HG03139 (cell line): ENCODE measurements around the gene MORN1.
"Not testable (repeated sequence)": the region's sequence is repeated elsewhere in the genome, so short reads cannot be mapped to it uniquely, and the experiment has no call there.

Experiments used
- ATAC-seq: cut with Tn5 transposase; IDR thresholded peaks from one replicate; pipeline ENCODE4 v1.9.1; 2021; ENCODE audit not compliant: unreplicated experiment

The MORN1 gene

GRCh38 chr1:2391041-2391930 lies at the start of gene MORN1, which contains the start of gene RER1:
Gene MORN1 (minus strand): TSS chr1:2391554. CDS start chr1:2391533, 21 bp downstream.
Gene RER1 (plus strand): TSS chr1:2391841. CDS start chr1:2395791, 3,950 bp downstream.
- peak; percentile 91 for ATAC-seq

GRCh38 chr1:2440346-2440745 lies 49.0 kb upstream of the MORN1 start:
- ATAC-seq: not testable (repeated sequence)

- ATAC-seq: no peak
Observed at GRCh38 chr1:2439369-2439768, 48.0 kb upstream of the MORN1 start.

- no peak for ATAC-seq
Observed at GRCh38 chr1:2438641-2439040, 47.3 kb upstream of the MORN1 start.

GRCh38 chr1:2438038-2438437 lies 46.7 kb upstream of the MORN1 start:
- no peak for ATAC-seq

- no peak for ATAC-seq
Observed at GRCh38 chr1:2437617-2438016, 46.3 kb upstream of the MORN1 start.

- ATAC-seq: no peak
Observed at GRCh38 chr1:2436876-2437275, 45.5 kb upstream of the MORN1 start.

GRCh38 chr1:2435746-2436355 lies 44.5 kb upstream of the MORN1 start:
- no peak for ATAC-seq

GRCh38 chr1:2435091-2435490 lies 43.7 kb upstream of the MORN1 start:
- ATAC-seq: no peak

GRCh38 chr1:2433936-2434655 lies 42.7 kb upstream of the MORN1 start:
- ATAC-seq: no peak

- ATAC-seq: no peak
Observed at GRCh38 chr1:2433196-2433595, 41.8 kb upstream of the MORN1 start.

- ATAC-seq: no peak
Observed at GRCh38 chr1:2432441-2432844, 41.1 kb upstream of the MORN1 start.

- no peak for ATAC-seq
Observed at GRCh38 chr1:2431518-2431917, 40.2 kb upstream of the MORN1 start.

GRCh38 chr1:2431103-2431502 lies 39.7 kb upstream of the MORN1 start:
- no peak for ATAC-seq

- no peak for ATAC-seq
Observed at GRCh38 chr1:2430592-2430973, 39.2 kb upstream of the MORN1 start.

GRCh38 chr1:2429780-2430591 lies 38.6 kb upstream of the MORN1 start:
- no peak for ATAC-seq

GRCh38 chr1:2428490-2428889 lies 37.1 kb upstream of the MORN1 start:
- ATAC-seq: no peak

GRCh38 chr1:2427976-2428375 lies 36.6 kb upstream of the MORN1 start:
- no peak for ATAC-seq

GRCh38 chr1:2427051-2427450 lies 35.7 kb upstream of the MORN1 start:
- ATAC-seq: no peak

- ATAC-seq: no peak
Observed at GRCh38 chr1:2426540-2426939, 35.2 kb upstream of the MORN1 start.

- ATAC-seq: no peak
Observed at GRCh38 chr1:2425892-2426291, 34.5 kb upstream of the MORN1 start.
